ENCODE results near the gene AATK. TPM values are rescaled to one million over a fixed set of nuclear protein-coding genes. Genes with fewer than 3 reads are reported as not detected.

The AATK gene
- total and polyA plus RNA-seq, 4 donors: 2.9 to 15.1 (median 9.1) TPM

- DNase-seq: no peak
- ATAC-seq (ENCODE audit: low FRiP score): no peak
- Histone ChIP-seq H3K36me3 (ENCODE audit: control insufficient read depth in 1 of 2, insufficient read depth in 2 of 2, low read length in 1 of 2) (no peaks in the 10 kb centered on the region), H3K9me3 (ENCODE audit: control insufficient read depth, low read length) (no peaks in the 10 kb centered on the region), H3K27me3 (ENCODE audit: control insufficient read depth in 1 of 2, insufficient read depth in 2 of 2, low read length in 1 of 2) (no peaks in the 10 kb centered on the region), H3K4me1 (ENCODE audit: control insufficient read depth in 1 of 2, insufficient read depth in 2 of 2, low read length in 2 of 2) (no peaks in the 10 kb centered on the region), H3K4me3 (ENCODE audit: low read length in 2 of 2) (no peak overlapping the region), H3K27ac (ENCODE audit: low read depth in 1 of 2, low read length in 2 of 2) (no peak overlapping the region)
- intact Hi-C loops (cut with DNase I): no loop called here
- 94 to 95% methylated on average over 24 of the region's 24 CpGs for WGBS, 2 donors
These were observed 73.4 kb downstream of the AATK start for GRCh38 chr17:81092518-81093095.

GRCh38 chr17:81091774-81092517 lies 74.1 kb downstream of the AATK start:
- DNase-seq (no peak), ATAC-seq (ENCODE audit: low FRiP score) (no peak)
- no peak overlapping the region for H3K4me3 ChIP-seq (ENCODE audit: low read length in 2 of 2)
- no peaks in the 10 kb centered on the region for H3K36me3 ChIP-seq (ENCODE audit: control insufficient read depth in 1 of 2, insufficient read depth in 2 of 2, low read length in 1 of 2)
- intact Hi-C loops (cut with DNase I): no loop called here
- no peaks in the 10 kb centered on the region for H3K4me1 ChIP-seq (ENCODE audit: control insufficient read depth in 1 of 2, insufficient read depth in 2 of 2, low read length in 2 of 2)
- no peak overlapping the region for H3K27ac ChIP-seq (ENCODE audit: low read depth in 1 of 2, low read length in 2 of 2)
- no peaks in the 10 kb centered on the region for H3K9me3 ChIP-seq (ENCODE audit: control insufficient read depth, low read length)
- no peaks in the 10 kb centered on the region for H3K27me3 ChIP-seq (ENCODE audit: control insufficient read depth in 1 of 2, insufficient read depth in 2 of 2, low read length in 1 of 2)
- WGBS, 2 donors: 95 to 96% methylated on average over 22 to 23 of the region's 23 CpGs

GRCh38 chr17:81091154-81091553 lies 74.9 kb downstream of the AATK start:
- H3K27me3 ChIP-seq (ENCODE audit: control insufficient read depth in 1 of 2, insufficient read depth in 2 of 2, low read length in 1 of 2): no peaks in the 10 kb centered on the region
- no peaks in the 10 kb centered on the region for H3K36me3 ChIP-seq (ENCODE audit: control insufficient read depth in 1 of 2, insufficient read depth in 2 of 2, low read length in 1 of 2)
- H3K9me3 ChIP-seq (ENCODE audit: control insufficient read depth, low read length): no peaks in the 10 kb centered on the region
- WGBS, 2 donors: 92 to 97% methylated on average over 7 to 9 of the region's 9 CpGs
- DNase-seq (no peak), ATAC-seq (ENCODE audit: low FRiP score) (no peak)
- H3K4me1 ChIP-seq (ENCODE audit: control insufficient read depth in 1 of 2, insufficient read depth in 2 of 2, low read length in 2 of 2): no peaks in the 10 kb centered on the region
- H3K27ac ChIP-seq (ENCODE audit: low read depth in 1 of 2, low read length in 2 of 2): no peak overlapping the region
- H3K4me3 ChIP-seq (ENCODE audit: low read length in 2 of 2): no peak overlapping the region
- intact Hi-C loops (cut with DNase I): no loop called here

GRCh38 chr17:81090361-81091136 lies 75.5 kb downstream of the AATK start:
- DNase-seq (peak in 1 of 2 donors; percentile 82), ATAC-seq (ENCODE audit: low FRiP score) (no peak)
- Histone ChIP-seq H3K4me1 (ENCODE audit: control insufficient read depth in 1 of 2, insufficient read depth in 2 of 2, low read length in 2 of 2) (no peaks in the 10 kb centered on the region), H3K27me3 (ENCODE audit: control insufficient read depth in 1 of 2, insufficient read depth in 2 of 2, low read length in 1 of 2) (no peaks in the 10 kb centered on the region), H3K9me3 (ENCODE audit: control insufficient read depth, low read length) (no peaks in the 10 kb centered on the region), H3K4me3 (ENCODE audit: low read length in 2 of 2) (no peak overlapping the region), H3K36me3 (ENCODE audit: control insufficient read depth in 1 of 2, insufficient read depth in 2 of 2, low read length in 1 of 2) (no peaks in the 10 kb centered on the region), H3K27ac (ENCODE audit: low read depth in 1 of 2, low read length in 2 of 2) (no peak overlapping the region)
- intact Hi-C loops (cut with DNase I): no loop called here
- 89 to 90% methylated on average over 21 to 26 of the region's 26 CpGs for WGBS, 2 donors

GRCh38 chr17:81086789-81087551 lies 79.1 kb downstream of the AATK start:
- Histone ChIP-seq H3K4me3 (ENCODE audit: low read length in 2 of 2) (no peak overlapping the region), H3K9me3 (ENCODE audit: control insufficient read depth, low read length) (no peaks in the 10 kb centered on the region), H3K27me3 (ENCODE audit: control insufficient read depth in 1 of 2, insufficient read depth in 2 of 2, low read length in 1 of 2) (no peaks in the 10 kb centered on the region), H3K4me1 (ENCODE audit: control insufficient read depth in 1 of 2, insufficient read depth in 2 of 2, low read length in 2 of 2) (no peaks in the 10 kb centered on the region), H3K36me3 (ENCODE audit: control insufficient read depth in 1 of 2, insufficient read depth in 2 of 2, low read length in 1 of 2) (no peaks in the 10 kb centered on the region), H3K27ac (ENCODE audit: low read depth in 1 of 2, low read length in 2 of 2) (no peak overlapping the region)
- intact Hi-C loops (cut with DNase I): no loop called here
- DNase-seq: no peak
- 91 to 92% methylated on average over 32 of the region's 32 CpGs for WGBS, 2 donors
- ATAC-seq (ENCODE audit: low FRiP score): no peak

GRCh38 chr17:81085420-81085911 lies 80.6 kb downstream of the AATK start:
- DNase-seq (no peak), ATAC-seq (ENCODE audit: low FRiP score) (no peak)
- Histone ChIP-seq H3K4me3 (ENCODE audit: low read length in 2 of 2) (no peak overlapping the region), H3K36me3 (ENCODE audit: control insufficient read depth in 1 of 2, insufficient read depth in 2 of 2, low read length in 1 of 2) (no peaks in the 10 kb centered on the region), H3K9me3 (ENCODE audit: control insufficient read depth, low read length) (no peaks in the 10 kb centered on the region), H3K4me1 (ENCODE audit: control insufficient read depth in 1 of 2, insufficient read depth in 2 of 2, low read length in 2 of 2) (no peaks in the 10 kb centered on the region), H3K27ac (ENCODE audit: low read depth in 1 of 2, low read length in 2 of 2) (no peak overlapping the region), H3K27me3 (ENCODE audit: control insufficient read depth in 1 of 2, insufficient read depth in 2 of 2, low read length in 1 of 2) (no peaks in the 10 kb centered on the region)
- intact Hi-C loops (cut with DNase I): no loop called here
- 84 to 88% methylated on average over 20 of the region's 20 CpGs for whole genome bisulfite sequencing, 2 donors

- Histone ChIP-seq H3K4me1 (ENCODE audit: control insufficient read depth in 1 of 2, insufficient read depth in 2 of 2, low read length in 2 of 2) (no peaks in the 10 kb centered on the region), H3K36me3 (ENCODE audit: control insufficient read depth in 1 of 2, insufficient read depth in 2 of 2, low read length in 1 of 2) (no peaks in the 10 kb centered on the region), H3K27me3 (ENCODE audit: control insufficient read depth in 1 of 2, insufficient read depth in 2 of 2, low read length in 1 of 2) (no peaks in the 10 kb centered on the region), H3K9me3 (ENCODE audit: control insufficient read depth, low read length) (no peaks in the 10 kb centered on the region), H3K27ac (ENCODE audit: low read depth in 1 of 2, low read length in 2 of 2) (no peak overlapping the region), H3K4me3 (ENCODE audit: low read length in 2 of 2) (no peak overlapping the region)
- ATAC-seq (ENCODE audit: low FRiP score): no peak
- DNase-seq: no peak
- 75 to 78% methylated on average over 26 of the region's 26 CpGs for WGBS, 2 donors
- intact Hi-C loops (cut with DNase I): no loop called here
These were observed 81.2 kb downstream of the AATK start for GRCh38 chr17:81084680-81085419.

Measured in aorta (tissue), 5 donors.